NB4 (cell line): ENCODE measurements around the gene ZNF275.

Experiments used
- MYC ChIP-seq: IDR thresholded peaks from 2 replicates; pipeline ENCODE4 v1.6.1; 2011; ENCODE audit warnings: low read depth, low read length
- POLR2A ChIP-seq: IDR thresholded peaks from 2 replicates; pipeline ENCODE4 v1.6.1; 2011; ENCODE audit warnings: mild to moderate bottlenecking; ENCODE audit not compliant: insufficient read length; ENCODE audit errors: extremely low read depth
- TF ChIP-seq, protein P1 (sequence below): IDR thresholded peaks from one replicate; pipeline ENCODE4 v1.5.1; 2012; ENCODE audit warnings: low read depth, low read length

DNA sequence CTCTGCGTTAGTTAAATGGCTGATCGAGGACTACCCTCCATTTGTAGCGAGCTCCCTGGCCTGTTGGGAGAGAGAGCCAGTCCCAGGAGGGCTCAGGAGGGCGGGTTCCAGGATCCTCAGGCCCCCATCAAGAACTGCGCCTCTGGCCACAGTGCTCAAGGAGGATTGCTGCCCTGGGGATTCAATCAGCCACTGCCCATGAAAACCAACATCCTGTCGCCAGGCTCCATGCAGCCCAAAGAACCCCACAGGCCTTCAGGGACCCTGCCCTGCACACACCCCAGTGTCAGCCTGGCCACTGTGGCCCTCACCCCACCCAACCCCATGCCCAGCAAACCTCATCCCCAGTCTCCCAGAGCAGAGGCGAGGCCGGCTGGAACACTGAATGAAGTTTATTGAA lies 16.6 kb upstream of the ZNF275 start:
- TF ChIP-seq, protein P1, sequence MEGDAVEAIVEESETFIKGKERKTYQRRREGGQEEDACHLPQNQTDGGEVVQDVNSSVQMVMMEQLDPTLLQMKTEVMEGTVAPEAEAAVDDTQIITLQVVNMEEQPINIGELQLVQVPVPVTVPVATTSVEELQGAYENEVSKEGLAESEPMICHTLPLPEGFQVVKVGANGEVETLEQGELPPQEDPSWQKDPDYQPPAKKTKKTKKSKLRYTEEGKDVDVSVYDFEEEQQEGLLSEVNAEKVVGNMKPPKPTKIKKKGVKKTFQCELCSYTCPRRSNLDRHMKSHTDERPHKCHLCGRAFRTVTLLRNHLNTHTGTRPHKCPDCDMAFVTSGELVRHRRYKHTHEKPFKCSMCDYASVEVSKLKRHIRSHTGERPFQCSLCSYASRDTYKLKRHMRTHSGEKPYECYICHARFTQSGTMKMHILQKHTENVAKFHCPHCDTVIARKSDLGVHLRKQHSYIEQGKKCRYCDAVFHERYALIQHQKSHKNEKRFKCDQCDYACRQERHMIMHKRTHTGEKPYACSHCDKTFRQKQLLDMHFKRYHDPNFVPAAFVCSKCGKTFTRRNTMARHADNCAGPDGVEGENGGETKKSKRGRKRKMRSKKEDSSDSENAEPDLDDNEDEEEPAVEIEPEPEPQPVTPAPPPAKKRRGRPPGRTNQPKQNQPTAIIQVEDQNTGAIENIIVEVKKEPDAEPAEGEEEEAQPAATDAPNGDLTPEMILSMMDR, result no peak
- TF ChIP-seq POLR2A, result no peak
- TF ChIP-seq MYC, result no peak
